Measurements from ENCODE around the gene GIGYF2.
A peak's percentile ranks its signal among the peaks of the same experiment; 100 is the strongest.

GIGYF2 gene

GRCh38 chr2:232880764-232881351 lies 183.7 kb downstream of the GIGYF2 start:
- no peak for DNase-seq

- DNase-seq, result no peak
Measured at GRCh38 chr2:232882085-232882484, 185.0 kb downstream of the GIGYF2 start.

- DNase-seq, result no peak
Measured at GRCh38 chr2:232882505-232883115, 185.5 kb downstream of the GIGYF2 start.

- no peak for DNase-seq
Measured at GRCh38 chr2:232883116-232883721, 186.1 kb downstream of the GIGYF2 start.

- DNase-seq, result no peak
Measured at GRCh38 chr2:232884001-232884421, 186.9 kb downstream of the GIGYF2 start.

GRCh38 chr2:232884549-232885263 lies 187.6 kb downstream of the GIGYF2 start:
- DNase-seq, result no peak

- no peak for DNase-seq
Measured at GRCh38 chr2:232885264-232885961, 188.3 kb downstream of the GIGYF2 start.

GRCh38 chr2:232886176-232886575 lies 189.0 kb downstream of the GIGYF2 start:
- DNase-seq, result no peak

GRCh38 chr2:232886632-232887031 lies 189.5 kb downstream of the GIGYF2 start:
- no peak for DNase-seq

- DNase-seq, result no peak
Measured at GRCh38 chr2:232887171-232887850, 190.2 kb downstream of the GIGYF2 start.

- DNase-seq, result no peak
Measured at GRCh38 chr2:232888099-232888836, 191.1 kb downstream of the GIGYF2 start.

GRCh38 chr2:232888839-232889529 lies 191.9 kb downstream of the GIGYF2 start:
- DNase-seq, result no peak

- no peak for DNase-seq
Measured at GRCh38 chr2:232889876-232890401, 192.8 kb downstream of the GIGYF2 start.

- DNase-seq, result no peak
Measured at GRCh38 chr2:232890536-232890895, 193.4 kb downstream of the GIGYF2 start.

GRCh38 chr2:232890896-232891601 lies 193.9 kb downstream of the GIGYF2 start:
- peak; percentile 14 for DNase-seq

- no peak for DNase-seq
Measured at GRCh38 chr2:232891621-232892071, 194.5 kb downstream of the GIGYF2 start.

GRCh38 chr2:232892221-232892620 lies 195.1 kb downstream of the GIGYF2 start:
- no peak for DNase-seq

GRCh38 chr2:232892843-232893242 lies 195.7 kb downstream of the GIGYF2 start:
- DNase-seq, result no peak

GRCh38 chr2:232893834-232894233 lies 196.7 kb downstream of the GIGYF2 start:
- no peak for DNase-seq

GRCh38 chr2:232894251-232894650 lies 197.1 kb downstream of the GIGYF2 start:
- DNase-seq, result no peak

Data from fibroblast of skin of scalp (primary cell).